ENCODE results near the gene RABL3.
A peak's percentile ranks its signal among the peaks of the same experiment; 100 is the strongest.
"Not testable (repeated sequence)": the region's sequence is repeated elsewhere in the genome, so short reads cannot be mapped to it uniquely, and the experiment has no call there.

Gene RABL3

GRCh38 chr3:120719167-120719834, 23.0 kb downstream of the RABL3 start:
- H3K27ac ChIP-seq (ENCODE audit: low read depth, low read length); H3K9me3 ChIP-seq (ENCODE audit: control insufficient read depth in 1 of 2, low read length in 2 of 2); H3K27me3 ChIP-seq (ENCODE audit: control insufficient read depth in 1 of 2, insufficient read depth in 2 of 2, low read length in 2 of 2); H3K36me3 ChIP-seq (ENCODE audit: control insufficient read depth in 1 of 2, insufficient read depth in 2 of 2, low read length in 2 of 2); H3K4me1 ChIP-seq (ENCODE audit: control insufficient read depth in 1 of 2, insufficient read depth in 2 of 2, low read length in 2 of 2): not testable (repeated sequence)
- H3K4me3 ChIP-seq (ENCODE audit: low read depth in 1 of 2, low read length in 2 of 2): peak overlapping the region in 1 of 2 donors; percentile 61
- H3K9ac ChIP-seq (ENCODE audit: low read depth in 1 of 2, low read length in 2 of 2): peak overlapping the region in 1 of 2 donors; percentile 12

DNA sequence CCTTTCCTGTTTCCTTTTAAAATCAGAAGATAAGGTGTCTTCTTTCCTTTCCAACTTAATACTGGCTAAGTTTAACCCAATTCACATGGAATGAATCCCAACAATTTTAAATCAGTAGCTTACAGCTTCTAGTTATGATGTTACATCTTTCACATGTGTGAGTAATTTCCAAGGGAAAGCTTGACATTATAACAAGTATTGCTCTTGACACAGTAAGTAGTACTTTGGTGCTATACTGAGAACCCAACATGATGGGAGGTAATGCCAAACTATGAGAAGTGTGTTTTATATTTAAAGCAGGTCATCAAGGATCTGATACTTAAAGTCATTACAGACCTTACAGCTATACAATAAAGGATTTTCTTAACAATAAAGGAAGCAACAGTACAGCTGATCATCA, 29.1 kb downstream of the RABL3 start:
- no peaks in the 10 kb centered on the region for H3K27me3 ChIP-seq (ENCODE audit: control insufficient read depth in 1 of 2, insufficient read depth in 2 of 2, low read length in 2 of 2)
- H3K4me1 ChIP-seq (ENCODE audit: control insufficient read depth in 1 of 2, insufficient read depth in 2 of 2, low read length in 2 of 2): no peaks in the 10 kb centered on the region
- no peak overlapping the region for H3K27ac ChIP-seq (ENCODE audit: low read depth, low read length)
- H3K36me3 ChIP-seq (ENCODE audit: control insufficient read depth in 1 of 2, insufficient read depth in 2 of 2, low read length in 2 of 2): peaks cover 0 to 5% of the 10 kb centered on the region in 2 donors
- H3K4me3 ChIP-seq (ENCODE audit: low read depth in 1 of 2, low read length in 2 of 2): no peak overlapping the region
- H3K9me3 ChIP-seq (ENCODE audit: control insufficient read depth in 1 of 2, low read length in 2 of 2): no peaks in the 10 kb centered on the region
- no peak overlapping the region for H3K9ac ChIP-seq (ENCODE audit: low read depth in 1 of 2, low read length in 2 of 2)

DNA sequence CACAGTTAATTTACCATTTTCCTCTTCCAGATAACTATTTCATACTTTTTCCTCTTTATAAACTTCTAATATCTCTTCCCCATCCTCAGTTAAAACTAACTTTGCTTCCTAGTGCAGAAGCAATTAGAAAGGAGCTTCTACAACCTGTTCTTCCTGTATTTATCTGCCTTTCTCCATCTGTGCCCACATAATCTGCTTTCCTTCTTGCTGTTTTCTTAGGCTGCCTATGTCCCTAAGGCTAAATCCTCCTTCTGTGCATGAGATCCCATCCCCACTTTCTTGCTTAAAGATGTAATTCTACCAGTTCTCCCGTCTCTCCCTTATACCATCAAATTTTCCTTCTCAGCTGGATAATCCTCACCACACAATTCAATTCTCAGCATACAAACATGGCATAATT, 31.9 kb downstream of the RABL3 start:
- Histone ChIP-seq H3K9ac (ENCODE audit: low read depth in 1 of 2, low read length in 2 of 2) (no peak overlapping the region), H3K4me1 (ENCODE audit: control insufficient read depth in 1 of 2, insufficient read depth in 2 of 2, low read length in 2 of 2) (no peaks in the 10 kb centered on the region), H3K9me3 (ENCODE audit: control insufficient read depth in 1 of 2, low read length in 2 of 2) (no peaks in the 10 kb centered on the region), H3K27ac (ENCODE audit: low read depth, low read length) (no peak overlapping the region), H3K36me3 (ENCODE audit: control insufficient read depth in 1 of 2, insufficient read depth in 2 of 2, low read length in 2 of 2) (peaks cover 0 to 5% of the 10 kb centered on the region in 2 donors), H3K4me3 (ENCODE audit: low read depth in 1 of 2, low read length in 2 of 2) (no peak overlapping the region), H3K27me3 (ENCODE audit: control insufficient read depth in 1 of 2, insufficient read depth in 2 of 2, low read length in 2 of 2) (no peaks in the 10 kb centered on the region)

- Histone ChIP-seq H3K4me1 (ENCODE audit: control insufficient read depth in 1 of 2, insufficient read depth in 2 of 2, low read length in 2 of 2) (no peaks in the 10 kb centered on the region), H3K4me3 (ENCODE audit: low read depth in 1 of 2, low read length in 2 of 2) (no peak overlapping the region), H3K9me3 (ENCODE audit: control insufficient read depth in 1 of 2, low read length in 2 of 2) (no peaks in the 10 kb centered on the region), H3K27ac (ENCODE audit: low read depth, low read length) (no peak overlapping the region), H3K9ac (ENCODE audit: low read depth in 1 of 2, low read length in 2 of 2) (no peak overlapping the region), H3K27me3 (ENCODE audit: control insufficient read depth in 1 of 2, insufficient read depth in 2 of 2, low read length in 2 of 2) (no peaks in the 10 kb centered on the region), H3K36me3 (ENCODE audit: control insufficient read depth in 1 of 2, insufficient read depth in 2 of 2, low read length in 2 of 2) (peaks cover 3 to 5% of the 10 kb centered on the region in 2 donors)
Measured at GRCh38 chr3:120708408-120708807, 33.9 kb downstream of the RABL3 start.

DNA sequence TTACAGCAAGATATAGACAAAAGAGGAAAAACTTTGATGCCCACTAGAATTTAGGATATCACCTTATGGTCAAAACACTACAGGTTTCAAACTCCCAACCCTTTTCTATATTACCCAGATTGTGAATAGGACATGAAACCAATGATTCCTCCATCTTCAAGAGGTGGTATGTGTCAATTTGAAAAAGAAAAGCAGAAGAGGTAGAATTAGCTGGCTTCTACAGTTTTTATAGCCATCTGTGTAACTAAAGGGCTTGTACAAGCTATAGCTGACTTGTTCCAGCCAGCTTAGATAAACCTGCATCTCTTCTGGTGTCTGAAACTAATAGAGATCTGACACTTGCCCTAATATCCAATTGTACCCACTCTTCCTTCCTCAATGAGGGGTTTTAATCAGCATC, 35.4 kb downstream of the RABL3 start:
- Histone ChIP-seq H3K9me3 (ENCODE audit: control insufficient read depth in 1 of 2, low read length in 2 of 2) (no peaks in the 10 kb centered on the region), H3K36me3 (ENCODE audit: control insufficient read depth in 1 of 2, insufficient read depth in 2 of 2, low read length in 2 of 2) (peaks cover 3 to 8% of the 10 kb centered on the region in 2 donors), H3K27ac (ENCODE audit: low read depth, low read length) (no peak overlapping the region), H3K9ac (ENCODE audit: low read depth in 1 of 2, low read length in 2 of 2) (no peak overlapping the region), H3K4me1 (ENCODE audit: control insufficient read depth in 1 of 2, insufficient read depth in 2 of 2, low read length in 2 of 2) (no peaks in the 10 kb centered on the region), H3K27me3 (ENCODE audit: control insufficient read depth in 1 of 2, insufficient read depth in 2 of 2, low read length in 2 of 2) (no peaks in the 10 kb centered on the region), H3K4me3 (ENCODE audit: low read depth in 1 of 2, low read length in 2 of 2) (no peak overlapping the region)

DNA sequence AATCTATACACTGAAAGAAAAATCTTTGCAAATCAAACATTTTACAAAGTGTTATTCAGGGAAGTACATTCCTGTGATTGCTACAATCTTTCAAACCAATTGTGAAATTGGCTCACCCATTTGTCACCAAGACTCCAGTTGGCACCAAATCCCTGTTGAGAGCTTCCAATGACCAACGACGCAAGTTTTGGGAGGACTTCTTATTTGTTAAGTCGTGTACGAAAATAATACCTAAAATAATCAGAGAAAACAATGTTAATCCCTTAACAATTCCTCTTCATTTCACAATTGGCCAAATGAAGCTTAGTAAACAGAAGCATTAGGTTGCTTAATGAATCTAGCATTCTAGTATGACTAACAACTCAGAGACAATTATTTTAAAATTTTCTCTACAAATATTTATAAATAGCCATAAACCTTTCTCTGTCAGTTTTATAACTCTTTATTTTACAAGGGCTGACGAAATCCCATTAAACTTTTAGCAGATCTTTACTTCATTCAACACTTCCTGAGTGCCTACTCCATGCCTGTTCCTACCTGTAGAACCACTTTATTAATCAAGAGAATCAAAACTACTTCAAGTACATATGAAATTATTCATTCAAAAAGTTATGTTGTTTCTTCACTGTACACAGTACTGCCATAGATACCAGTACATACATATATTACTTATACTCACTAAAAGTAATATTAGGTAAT, 36.3 kb downstream of the RABL3 start:
- Histone ChIP-seq H3K27ac (ENCODE audit: low read depth, low read length) (no peak overlapping the region), H3K9ac (ENCODE audit: low read depth in 1 of 2, low read length in 2 of 2) (no peak overlapping the region), H3K36me3 (ENCODE audit: control insufficient read depth in 1 of 2, insufficient read depth in 2 of 2, low read length in 2 of 2) (peaks cover 3 to 8% of the 10 kb centered on the region in 2 donors)

DNA sequence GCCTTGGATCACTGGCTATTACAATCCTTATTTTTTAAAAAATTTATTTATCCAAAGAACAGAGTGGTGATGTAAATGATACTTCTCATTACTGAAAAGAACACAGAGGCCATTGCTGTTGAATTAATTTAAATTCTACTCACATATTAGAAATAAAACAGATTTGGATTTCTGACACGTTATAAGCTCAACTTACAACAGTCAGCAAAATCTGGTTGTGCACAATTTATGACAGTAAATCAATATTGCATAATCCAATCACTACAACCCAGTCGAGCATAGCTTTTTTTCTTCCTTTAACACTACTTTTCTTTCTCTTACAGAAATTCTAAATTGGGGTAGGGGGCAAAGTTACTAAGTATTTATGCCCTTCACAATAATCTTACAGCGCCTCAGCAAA, 43.0 kb downstream of the RABL3 start:
- no peaks in the 10 kb centered on the region for H3K4me1 ChIP-seq (ENCODE audit: control insufficient read depth in 1 of 2, insufficient read depth in 2 of 2, low read length in 2 of 2)
- no peak overlapping the region for H3K9ac ChIP-seq (ENCODE audit: low read depth in 1 of 2, low read length in 2 of 2)
- H3K27me3 ChIP-seq (ENCODE audit: control insufficient read depth in 1 of 2, insufficient read depth in 2 of 2, low read length in 2 of 2): no peaks in the 10 kb centered on the region
- H3K4me3 ChIP-seq (ENCODE audit: low read depth in 1 of 2, low read length in 2 of 2): no peak overlapping the region
- H3K9me3 ChIP-seq (ENCODE audit: control insufficient read depth in 1 of 2, low read length in 2 of 2): no peaks in the 10 kb centered on the region
- H3K36me3 ChIP-seq (ENCODE audit: control insufficient read depth in 1 of 2, insufficient read depth in 2 of 2, low read length in 2 of 2): peaks cover 3 to 13% of the 10 kb centered on the region in 2 donors
- H3K27ac ChIP-seq (ENCODE audit: low read depth, low read length): no peak overlapping the region

More for the DNA sequence above, 36.3 kb downstream of the RABL3 start:
- Histone ChIP-seq H3K27me3 (ENCODE audit: control insufficient read depth in 1 of 2, insufficient read depth in 2 of 2, low read length in 2 of 2) (no peaks in the 10 kb centered on the region), H3K4me3 (ENCODE audit: low read depth in 1 of 2, low read length in 2 of 2) (no peak overlapping the region), H3K4me1 (ENCODE audit: control insufficient read depth in 1 of 2, insufficient read depth in 2 of 2, low read length in 2 of 2) (no peaks in the 10 kb centered on the region), H3K9me3 (ENCODE audit: control insufficient read depth in 1 of 2, low read length in 2 of 2) (no peaks in the 10 kb centered on the region)

DNA sequence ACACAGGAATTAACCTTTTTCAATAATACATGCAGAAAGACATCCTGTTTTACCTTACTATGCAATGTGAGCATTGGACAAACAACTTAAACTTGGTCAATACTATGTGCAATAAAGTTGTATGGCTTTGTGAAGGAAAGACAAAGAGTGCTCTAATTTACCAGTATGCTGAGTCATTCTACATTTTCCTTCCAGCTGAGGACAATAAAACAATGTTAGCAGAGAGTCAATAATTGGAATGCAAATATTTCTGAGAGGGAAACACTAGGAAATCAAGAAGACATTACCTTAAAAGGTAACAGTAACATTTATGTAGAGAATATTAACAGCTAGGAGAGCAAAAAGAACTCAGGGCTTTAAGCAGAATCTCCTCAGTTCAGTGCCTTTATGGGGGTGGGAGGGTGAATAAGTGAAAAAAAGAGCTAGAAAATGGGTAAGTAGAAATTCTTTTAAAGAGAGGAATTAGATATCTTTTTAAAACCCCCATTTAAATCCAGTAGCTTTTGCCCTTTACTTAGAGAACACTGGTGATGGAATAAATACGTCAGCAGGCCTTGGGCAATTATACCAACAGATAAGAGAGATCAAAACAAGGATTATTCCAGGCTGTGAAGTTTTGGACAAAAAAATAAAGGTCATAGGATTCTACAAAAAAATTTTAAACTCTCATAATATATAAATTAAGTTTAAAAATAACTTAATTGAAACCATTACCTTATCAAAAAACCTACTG, 48.7 kb downstream of the RABL3 start:
- H3K27ac ChIP-seq (ENCODE audit: low read depth, low read length): no peak overlapping the region
- H3K36me3 ChIP-seq (ENCODE audit: control insufficient read depth in 1 of 2, insufficient read depth in 2 of 2, low read length in 2 of 2): peaks cover 0 to 19% of the 10 kb centered on the region in 2 donors
- no peak overlapping the region for H3K9ac ChIP-seq (ENCODE audit: low read depth in 1 of 2, low read length in 2 of 2)
- no peaks in the 10 kb centered on the region for H3K27me3 ChIP-seq (ENCODE audit: control insufficient read depth in 1 of 2, insufficient read depth in 2 of 2, low read length in 2 of 2)
- no peaks in the 10 kb centered on the region for H3K9me3 ChIP-seq (ENCODE audit: control insufficient read depth in 1 of 2, low read length in 2 of 2)
- no peak overlapping the region for H3K4me3 ChIP-seq (ENCODE audit: low read depth in 1 of 2, low read length in 2 of 2)
- peaks cover 0 to 8% of the 10 kb centered on the region in 2 donors for H3K4me1 ChIP-seq (ENCODE audit: control insufficient read depth in 1 of 2, insufficient read depth in 2 of 2, low read length in 2 of 2)

- Histone ChIP-seq H3K9me3 (ENCODE audit: control insufficient read depth in 1 of 2, low read length in 2 of 2) (no peaks in the 10 kb centered on the region), H3K9ac (ENCODE audit: low read depth in 1 of 2, low read length in 2 of 2) (no peak overlapping the region), H3K4me3 (ENCODE audit: low read depth in 1 of 2, low read length in 2 of 2) (no peak overlapping the region), H3K27me3 (ENCODE audit: control insufficient read depth in 1 of 2, insufficient read depth in 2 of 2, low read length in 2 of 2) (no peaks in the 10 kb centered on the region), H3K36me3 (ENCODE audit: control insufficient read depth in 1 of 2, insufficient read depth in 2 of 2, low read length in 2 of 2) (peaks cover 0 to 8% of the 10 kb centered on the region in 2 donors), H3K27ac (ENCODE audit: low read depth, low read length) (no peak overlapping the region), H3K4me1 (ENCODE audit: control insufficient read depth in 1 of 2, insufficient read depth in 2 of 2, low read length in 2 of 2) (peaks cover 0 to 8% of the 10 kb centered on the region in 2 donors)
Measured at GRCh38 chr3:120689395-120689794, 52.9 kb downstream of the RABL3 start.

DNA sequence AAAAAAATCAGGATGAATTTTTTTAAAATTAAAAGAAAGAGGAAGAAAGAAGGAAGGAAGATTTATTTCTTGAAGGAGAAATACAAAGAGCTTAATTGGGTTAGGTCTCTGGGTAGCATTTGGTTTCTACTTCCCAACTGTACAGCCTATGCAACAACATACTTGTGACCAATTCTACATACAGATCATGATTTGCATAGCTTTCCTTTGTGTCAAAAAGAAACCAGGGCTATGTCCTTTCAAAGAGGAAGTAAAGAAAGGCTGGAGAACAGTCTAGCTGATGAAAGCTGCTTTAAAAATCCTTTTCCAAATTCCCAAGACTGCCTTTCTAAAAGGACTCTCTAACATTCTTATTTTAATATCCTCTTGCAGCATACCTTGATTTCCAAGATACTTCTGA, 54.2 kb downstream of the RABL3 start:
- no peak overlapping the region for H3K27ac ChIP-seq (ENCODE audit: low read depth, low read length)
- H3K36me3 ChIP-seq (ENCODE audit: control insufficient read depth in 1 of 2, insufficient read depth in 2 of 2, low read length in 2 of 2): peaks cover 0 to 8% of the 10 kb centered on the region in 2 donors
- no peaks in the 10 kb centered on the region for H3K9me3 ChIP-seq (ENCODE audit: control insufficient read depth in 1 of 2, low read length in 2 of 2)
- peaks cover 0 to 11% of the 10 kb centered on the region in 2 donors for H3K4me1 ChIP-seq (ENCODE audit: control insufficient read depth in 1 of 2, insufficient read depth in 2 of 2, low read length in 2 of 2)
- no peak overlapping the region for H3K9ac ChIP-seq (ENCODE audit: low read depth in 1 of 2, low read length in 2 of 2)
- H3K27me3 ChIP-seq (ENCODE audit: control insufficient read depth in 1 of 2, insufficient read depth in 2 of 2, low read length in 2 of 2): no peaks in the 10 kb centered on the region
- H3K4me3 ChIP-seq (ENCODE audit: low read depth in 1 of 2, low read length in 2 of 2): no peak overlapping the region
